HG03521 (cell line): Measurements from ENCODE around the gene VSIG10L2.
A peak's percentile ranks its signal among the peaks of the same experiment; 100 is the strongest.
"Not testable (repeated sequence)": the region's sequence is repeated elsewhere in the genome, so short reads cannot be mapped to it uniquely, and the experiment has no call there.

ENCODE experiments used
- ATAC-seq: cut with Tn5 transposase; IDR thresholded peaks from one replicate; pipeline ENCODE4 v1.9.1; 2021; ENCODE audit warnings: mild to moderate bottlenecking, moderate library complexity; ENCODE audit not compliant: unreplicated experiment

VSIG10L2 gene

DNA sequence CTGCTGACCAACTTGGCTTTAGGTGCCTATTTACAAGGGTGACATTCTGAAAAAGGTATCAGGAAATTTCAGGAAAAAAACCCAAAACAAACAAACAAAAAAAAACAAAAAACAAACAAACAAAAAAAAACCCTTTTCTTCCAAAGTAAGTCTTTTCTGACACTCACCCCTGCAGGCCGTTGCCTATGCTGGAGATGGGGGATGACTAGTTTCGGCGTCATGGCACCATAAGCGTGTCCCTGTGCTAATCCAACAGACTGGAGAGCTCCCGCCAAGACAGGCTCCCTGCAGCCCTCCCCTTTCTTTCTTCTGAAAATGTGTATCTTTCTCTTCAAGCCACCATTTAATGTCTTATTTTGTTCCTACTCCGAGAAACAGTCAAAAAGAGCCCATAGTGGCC is 13.7 kb downstream of the VSIG10L2 start:
- no peak for ATAC-seq

DNA sequence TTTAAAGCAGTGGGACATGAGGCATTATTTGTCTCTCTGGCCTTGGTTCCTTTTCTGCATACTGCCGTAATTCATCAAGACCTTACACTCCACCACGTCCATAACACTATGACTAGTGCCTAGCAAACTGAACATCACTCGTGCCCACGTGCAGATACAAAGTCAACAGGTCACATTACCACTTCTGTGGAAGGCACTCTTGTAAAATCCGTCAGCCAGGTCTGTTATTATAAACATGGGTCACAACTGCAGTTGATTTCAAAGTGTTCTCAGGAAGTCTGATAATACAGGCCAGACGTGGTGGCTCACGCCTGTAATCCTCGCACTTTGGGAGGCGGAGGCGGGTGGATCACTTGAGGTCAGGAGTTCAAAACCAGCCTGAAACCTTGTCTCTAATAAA is 14.1 kb downstream of the VSIG10L2 start:
- no peak for ATAC-seq

GRCh38 chr11:125960771-125961170 is 14.9 kb downstream of the VSIG10L2 start:
- ATAC-seq: no peak

DNA sequence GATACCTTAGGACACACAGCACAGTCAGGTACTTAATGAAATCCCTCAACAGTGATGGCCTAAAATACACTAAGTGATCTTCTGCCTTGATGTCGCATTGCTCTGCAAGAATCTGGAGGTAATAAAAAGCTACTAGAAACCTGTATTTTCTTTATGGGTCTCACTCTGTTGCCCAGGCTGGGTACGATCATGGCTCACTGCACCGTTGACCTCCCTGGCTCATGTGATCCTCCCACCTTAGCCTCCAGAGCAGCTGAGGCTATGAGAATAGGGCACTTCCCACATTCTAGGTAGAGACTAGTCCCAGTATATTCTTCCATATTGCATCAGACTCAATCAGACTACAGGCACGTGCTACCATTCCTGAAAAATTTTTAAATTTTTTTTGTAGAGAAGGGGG is 21.7 kb downstream of the VSIG10L2 start:
- no peak for ATAC-seq

DNA sequence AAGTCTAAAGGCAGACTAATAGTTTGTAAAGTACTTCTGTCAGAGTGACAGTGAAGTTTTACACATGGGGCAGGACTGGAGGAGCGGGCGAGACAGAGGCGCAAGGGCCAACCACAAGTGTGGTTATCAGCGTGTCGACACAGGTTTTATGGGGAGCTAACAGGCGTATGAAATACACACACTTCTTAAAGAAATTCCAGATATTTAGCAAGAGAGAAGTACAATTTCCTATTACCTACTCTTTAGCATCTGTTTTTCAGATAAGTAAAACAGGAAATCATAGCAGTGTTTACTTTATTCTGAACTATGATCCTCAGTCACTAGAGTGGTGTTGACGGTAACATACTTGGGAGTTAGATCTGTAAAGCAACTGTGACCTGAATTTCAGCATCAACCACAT is 22.5 kb downstream of the VSIG10L2 start:
- no peak for ATAC-seq

- ATAC-seq: no peak
These were observed 25.8 kb downstream of the VSIG10L2 start for GRCh38 chr11:125971618-125972017.

GRCh38 chr11:125974284-125974683 is 28.4 kb downstream of the VSIG10L2 start:
- ATAC-seq: no peak

DNA sequence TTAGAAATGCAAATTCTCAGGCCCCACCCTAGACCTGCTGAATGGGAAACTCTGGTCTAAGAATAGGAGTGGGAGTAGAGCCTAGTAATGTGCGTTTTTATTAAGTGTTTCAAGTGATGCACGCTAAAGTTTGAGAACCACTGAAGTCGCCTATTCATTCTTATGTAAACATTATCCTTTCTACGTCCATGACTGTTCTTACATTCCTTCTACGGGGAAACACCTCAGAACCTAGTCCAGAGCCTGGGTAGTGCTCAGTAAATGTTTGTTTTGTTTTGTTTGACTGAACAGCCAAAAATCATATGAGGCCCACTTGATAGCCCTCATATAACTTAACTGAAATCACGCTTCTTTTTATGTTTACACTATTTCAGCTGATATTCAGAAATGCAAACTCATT is 29.8 kb downstream of the VSIG10L2 start:
- no peak for ATAC-seq

- no peak for ATAC-seq
These were observed 30.3 kb downstream of the VSIG10L2 start for GRCh38 chr11:125976156-125976555.

DNA sequence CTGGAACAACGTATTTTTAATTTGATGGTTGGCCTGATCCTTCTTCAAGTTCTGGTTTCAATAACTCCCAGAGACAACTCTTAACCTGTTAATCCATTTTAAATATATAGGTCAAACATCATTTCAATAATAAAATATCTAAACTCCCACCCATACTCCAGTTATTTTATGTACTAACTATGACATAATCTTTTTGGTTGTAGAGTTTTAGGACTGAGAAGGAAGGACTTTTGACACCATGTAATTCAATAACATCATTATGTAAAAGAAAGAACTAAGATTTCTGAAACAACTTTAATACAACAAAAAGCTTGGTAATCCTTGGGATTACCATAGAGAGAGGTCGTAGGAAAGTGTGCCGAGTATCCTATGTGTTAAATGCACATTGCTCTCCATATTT is 31.5 kb downstream of the VSIG10L2 start:
- ATAC-seq: no peak

- ATAC-seq: no peak
These were observed 32.4 kb downstream of the VSIG10L2 start for GRCh38 chr11:125978181-125978716.

GRCh38 chr11:125978778-125979407 is 33.0 kb downstream of the VSIG10L2 start:
- no peak for ATAC-seq

GRCh38 chr11:125979511-125979910 is 33.7 kb downstream of the VSIG10L2 start:
- no peak for ATAC-seq

- ATAC-seq: no peak
These were observed 34.6 kb downstream of the VSIG10L2 start for GRCh38 chr11:125980436-125980835.

DNA sequence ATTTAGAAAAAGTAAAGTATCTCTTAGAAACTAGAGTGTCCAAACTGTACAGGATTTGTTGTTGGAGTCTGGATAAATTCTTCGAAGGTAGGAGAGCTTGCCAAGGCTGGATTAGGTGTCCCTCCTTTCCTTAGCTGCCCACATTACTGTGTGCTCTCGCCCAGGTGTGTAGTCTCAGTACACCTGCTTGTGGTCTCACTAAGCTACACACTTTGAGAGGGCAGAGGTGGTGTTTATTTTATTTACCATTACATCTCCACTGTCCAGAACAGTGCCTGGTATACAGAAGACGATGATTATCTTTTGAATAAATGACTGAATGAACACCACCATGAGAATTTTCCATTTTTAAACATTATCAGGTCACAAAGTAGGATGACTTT is 36.5 kb downstream of the VSIG10L2 start:
- no peak for ATAC-seq

GRCh38 chr11:125985956-125986355 is 40.1 kb downstream of the VSIG10L2 start:
- not testable (repeated sequence) for ATAC-seq

DNA sequence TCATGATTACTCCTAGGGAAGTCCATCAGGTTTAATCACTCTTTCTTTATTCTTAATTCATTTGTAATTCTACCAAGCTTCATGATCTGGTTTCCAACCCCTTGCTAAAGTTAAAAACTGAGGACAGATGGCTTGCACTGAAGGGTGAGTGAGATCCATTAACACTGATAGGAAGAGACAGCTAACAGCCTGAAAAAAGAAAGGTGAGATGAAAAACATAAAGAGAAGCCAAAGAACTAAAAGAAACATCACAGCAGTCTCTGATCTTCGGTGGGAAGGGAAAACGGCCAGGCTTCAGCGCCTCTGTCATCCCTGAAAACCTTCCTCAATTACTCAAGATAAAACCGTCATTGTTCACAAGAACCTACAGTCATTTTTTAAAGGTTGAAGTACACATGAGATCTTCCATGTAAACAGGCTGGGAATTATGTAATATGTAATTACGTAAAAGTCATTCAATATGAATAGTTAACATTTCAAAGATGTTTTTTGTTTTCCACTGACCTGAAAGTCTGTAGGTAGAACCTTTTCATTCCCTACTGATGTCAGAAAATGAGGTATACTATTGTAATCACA is 41.3 kb downstream of the VSIG10L2 start:
- ATAC-seq: no peak

DNA sequence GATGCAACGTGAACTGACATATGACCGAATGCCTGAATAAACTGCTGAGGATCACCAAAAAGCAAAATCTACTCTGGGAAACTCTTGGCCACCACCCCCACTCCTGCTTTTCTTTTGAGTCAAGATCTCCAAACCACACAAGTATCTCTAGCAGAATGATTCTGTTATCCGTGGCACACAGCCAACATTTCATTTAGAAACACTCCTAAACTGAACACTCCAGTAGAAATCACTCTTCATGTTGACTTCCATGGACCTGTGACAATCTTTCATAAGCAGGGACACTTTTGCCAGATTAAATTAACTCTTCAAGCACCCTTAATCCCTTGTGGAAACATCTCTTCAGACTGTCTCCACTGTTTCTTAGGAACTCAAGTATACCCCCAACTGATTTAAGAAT is 44.4 kb downstream of the VSIG10L2 start:
- no peak for ATAC-seq

DNA sequence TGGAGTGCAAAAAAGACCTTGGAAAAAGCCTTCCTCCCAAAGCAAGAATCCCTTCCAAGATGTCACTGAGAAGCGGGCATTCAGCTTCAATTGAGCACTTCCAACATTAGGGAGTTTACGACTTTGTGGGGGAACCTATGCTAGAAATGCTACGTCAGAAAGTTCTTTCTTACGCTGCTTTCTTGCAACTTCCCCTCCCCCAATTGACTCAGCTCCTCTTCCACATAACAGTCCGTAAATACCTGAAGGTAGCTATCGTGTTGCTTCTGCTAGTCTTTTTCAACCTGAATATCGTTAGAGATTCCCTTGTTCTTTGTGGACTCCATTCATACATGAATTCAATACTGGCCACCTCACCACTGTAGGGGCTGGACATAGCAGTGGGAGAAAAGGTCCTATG is 47.0 kb downstream of the VSIG10L2 start:
- no peak for ATAC-seq

DNA sequence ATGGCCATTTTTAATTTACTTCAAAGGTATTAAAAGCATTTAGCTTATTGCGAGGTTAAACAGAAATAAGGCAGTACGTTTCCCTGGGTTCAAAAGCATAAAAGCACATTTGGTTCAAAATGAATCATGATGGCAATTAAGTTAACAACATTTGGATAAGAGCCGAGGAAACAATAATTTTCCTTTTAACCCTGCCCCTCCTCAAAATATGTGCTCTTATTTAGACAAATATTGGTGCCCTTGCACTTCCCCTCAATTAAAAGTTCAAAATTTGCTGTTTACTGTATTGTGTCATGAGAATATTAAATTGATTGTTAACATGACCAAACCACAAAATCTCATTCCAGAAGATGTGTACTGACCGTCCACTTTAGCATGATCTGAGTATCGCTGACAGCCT is 48.7 kb downstream of the VSIG10L2 start:
- ATAC-seq: no peak

GRCh38 chr11:125995313-125995712 is 49.5 kb downstream of the VSIG10L2 start:
- ATAC-seq: peak; percentile 95

DNA sequence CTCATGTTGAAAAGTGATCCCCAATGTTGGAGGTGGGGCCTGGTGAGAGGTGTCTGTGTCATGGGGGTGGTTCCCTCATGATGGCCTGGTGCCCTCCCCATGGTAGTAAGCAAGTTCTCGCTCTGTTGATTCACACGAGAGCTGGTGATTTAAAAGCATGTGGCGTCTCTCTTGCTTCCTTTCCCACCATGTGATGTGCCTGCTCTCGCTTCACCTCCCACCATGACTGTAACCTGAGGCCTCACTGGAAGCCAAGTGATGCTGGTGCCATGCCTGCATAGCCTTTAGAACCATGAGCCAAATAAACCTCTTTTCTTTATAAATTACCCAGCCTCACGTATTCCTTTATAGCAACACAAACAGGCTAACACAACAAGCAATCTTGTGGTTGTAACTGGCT is 52.4 kb downstream of the VSIG10L2 start:
- ATAC-seq: no peak
